Endodermal cell (in vitro differentiated cells): Measurements from ENCODE around the gene HID1. TPM values are rescaled to one million over a fixed set of nuclear protein-coding genes. Genes with fewer than 3 reads are reported as not detected.
A peak's percentile ranks its signal among the peaks of the same experiment; 100 is the strongest.

Source experiments
- DNase-seq: peaks from one replicate; pipeline ENCODE4 v3.0.0-alpha.2; 2017
- H3K27ac ChIP-seq: 2 replicates; pipeline ENCODE4 v1.5.1; 2013; ENCODE audit warnings: mild to moderate bottlenecking, low read depth, low read length, moderate library complexity
- H3K27me3 ChIP-seq: 2 replicates; pipeline ENCODE4 v1.6.1; 2013; ENCODE audit warnings: mild to moderate bottlenecking, low read length, moderate library complexity; ENCODE audit not compliant: insufficient read depth, control insufficient read depth, poor library complexity, severe bottlenecking
- H3K36me3 ChIP-seq: 2 replicates; pipeline ENCODE4 v1.7.0; 2013; ENCODE audit warnings: mild to moderate bottlenecking, low read length, moderate library complexity; ENCODE audit not compliant: control insufficient read depth, insufficient read depth
- H3K4me1 ChIP-seq: one replicate; pipeline ENCODE4 v1.7.0; 2013; ENCODE audit warnings: low read length; ENCODE audit not compliant: control insufficient read depth, insufficient read depth
- H3K4me3 ChIP-seq: 2 replicates; pipeline ENCODE4 v1.5.1; 2013; ENCODE audit warnings: mild to moderate bottlenecking, low read length, moderate library complexity
- H3K9ac ChIP-seq: 2 replicates; pipeline ENCODE4 v1.6.1; 2013; ENCODE audit warnings: mild to moderate bottlenecking, low read length, moderate library complexity; ENCODE audit not compliant: poor library complexity, severe bottlenecking; ENCODE audit errors: extremely low read depth
- H3K9me3 ChIP-seq: 2 replicates; pipeline ENCODE4 v1.6.1; 2013; ENCODE audit warnings: mild to moderate bottlenecking, low read length, moderate library complexity; ENCODE audit not compliant: control insufficient read depth
- H3K27ac Mint-ChIP-seq: 2 replicates; pipeline ENCODE4 v1.8.0; 2020; ENCODE audit warnings: mixed read lengths
- H3K27me3 Mint-ChIP-seq: 2 replicates; pipeline ENCODE4 v1.8.0; 2021; ENCODE audit warnings: mild to moderate bottlenecking, mixed read lengths; ENCODE audit not compliant: insufficient read depth
- H3K36me3 Mint-ChIP-seq: 2 replicates; pipeline ENCODE4 v1.8.0; 2020; ENCODE audit warnings: low read depth, mixed read lengths
- H3K4me1 Mint-ChIP-seq: 2 replicates; pipeline ENCODE4 v1.8.0; 2020; ENCODE audit warnings: mixed read lengths
- H3K4me3 Mint-ChIP-seq: 2 replicates; pipeline ENCODE4 v1.8.0; 2020; ENCODE audit warnings: mild to moderate bottlenecking, moderate library complexity, mixed read lengths
- H3K9me3 Mint-ChIP-seq: 2 replicates; pipeline ENCODE4 v1.8.0; 2020; ENCODE audit warnings: mild to moderate bottlenecking, mixed read lengths
- whole genome bisulfite sequencing, 2 experiments: methylation state at CpG; one replicate each; pipeline versions ENCODE4 v1.1.5 to v1.1.7; 2013; ENCODE audit warnings: missing lambda C conversion rate in 2 of 2, mixed read lengths in 1 of 2; ENCODE audit not compliant: insufficient coverage in 1 of 2, insufficient read length in 1 of 2; 5-methylcytosine and 5-hydroxymethylcytosine counted together
- total RNA-seq, 2 donors: library from RNA; stranded (reverse); fragmentation: NEBNext Ultra II Directional in 1 of 2; extraction: Animal tissue kit (Norgen Biotek cat#: 25700) in 1 of 2; gene quantifications; 2 replicates in 1 of 2; 3 replicates in 1 of 2; pipeline ENCODE4 v1.2.1, GENCODE V29; 2021
- TF ChIP-seq, protein P1 (sequence below): fragments of 200-600 bp; sonication (generic); conservative IDR thresholded peaks from 2 replicates; pipeline ENCODE4 v1.5.0; 2021; ENCODE audit warnings: antibody characterized with exemption, mild to moderate bottlenecking

The HID1 gene
- total RNA-seq, 2 donors from 2014 or later = 7.6 to 11.4 TPM

DNA sequence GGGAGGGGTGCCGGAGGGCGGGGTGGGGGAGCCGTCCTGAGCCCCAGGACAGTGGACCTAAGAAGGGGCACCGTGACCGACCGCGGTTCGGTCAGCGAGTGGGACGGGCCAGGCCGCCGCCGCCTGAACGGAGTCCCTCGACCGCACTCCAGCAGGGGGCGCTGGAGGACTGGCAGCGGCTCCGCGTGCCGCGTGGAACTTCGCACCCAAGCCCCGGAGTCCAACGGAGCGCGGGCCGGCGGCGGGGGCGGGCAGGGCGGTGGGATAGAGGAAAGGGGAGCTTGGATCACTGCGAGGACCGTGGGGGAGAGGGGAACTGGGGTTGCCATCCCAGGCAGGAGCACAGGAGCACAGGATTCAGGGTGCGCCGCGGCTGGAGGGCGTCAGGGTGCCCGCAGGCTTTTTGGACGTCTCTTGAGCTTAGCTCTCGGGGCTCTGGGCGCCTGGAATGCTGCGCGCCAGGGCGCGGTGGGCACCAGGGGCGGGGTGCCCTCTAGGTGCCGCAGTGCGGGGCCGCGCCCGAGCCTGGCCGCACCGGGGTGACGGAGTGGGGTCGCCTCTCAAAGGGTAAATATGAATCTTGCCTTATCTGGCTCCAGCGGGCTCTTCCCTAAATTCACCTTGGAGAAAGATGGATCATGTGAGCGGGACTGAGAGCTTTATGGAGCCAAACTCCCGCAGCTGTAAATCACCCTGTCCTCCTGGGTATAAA, 48.9 kb downstream of the HID1 start:
- Mint-ChIP-seq H3K4me3 (peak overlapping the region; percentile 42), H3K27ac (no peak overlapping the region), H3K4me1 (peaks cover 2% of the 10 kb centered on the region), H3K36me3 (no peaks in the 10 kb centered on the region), H3K9me3 (no peaks in the 10 kb centered on the region), H3K27me3 (peaks cover 86% of the 10 kb centered on the region)
- H3K4me1 ChIP-seq = no peaks in the 10 kb centered on the region
- H3K9me3 ChIP-seq = no peaks in the 10 kb centered on the region
- peaks cover 73% of the 10 kb centered on the region for H3K27me3 ChIP-seq
- H3K4me3 ChIP-seq = no peak overlapping the region
- no peaks in the 10 kb centered on the region for H3K36me3 ChIP-seq
- H3K9ac ChIP-seq = no peak overlapping the region
- TF ChIP-seq, protein P1, sequence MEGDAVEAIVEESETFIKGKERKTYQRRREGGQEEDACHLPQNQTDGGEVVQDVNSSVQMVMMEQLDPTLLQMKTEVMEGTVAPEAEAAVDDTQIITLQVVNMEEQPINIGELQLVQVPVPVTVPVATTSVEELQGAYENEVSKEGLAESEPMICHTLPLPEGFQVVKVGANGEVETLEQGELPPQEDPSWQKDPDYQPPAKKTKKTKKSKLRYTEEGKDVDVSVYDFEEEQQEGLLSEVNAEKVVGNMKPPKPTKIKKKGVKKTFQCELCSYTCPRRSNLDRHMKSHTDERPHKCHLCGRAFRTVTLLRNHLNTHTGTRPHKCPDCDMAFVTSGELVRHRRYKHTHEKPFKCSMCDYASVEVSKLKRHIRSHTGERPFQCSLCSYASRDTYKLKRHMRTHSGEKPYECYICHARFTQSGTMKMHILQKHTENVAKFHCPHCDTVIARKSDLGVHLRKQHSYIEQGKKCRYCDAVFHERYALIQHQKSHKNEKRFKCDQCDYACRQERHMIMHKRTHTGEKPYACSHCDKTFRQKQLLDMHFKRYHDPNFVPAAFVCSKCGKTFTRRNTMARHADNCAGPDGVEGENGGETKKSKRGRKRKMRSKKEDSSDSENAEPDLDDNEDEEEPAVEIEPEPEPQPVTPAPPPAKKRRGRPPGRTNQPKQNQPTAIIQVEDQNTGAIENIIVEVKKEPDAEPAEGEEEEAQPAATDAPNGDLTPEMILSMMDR = peak; percentile 98
- 6 to 9% methylated on average over 22 to 59 of the region's 59 CpGs for WGBS, 2 experiments
- H3K27ac ChIP-seq = no peak overlapping the region
- peak; percentile 93 for DNase-seq

DNA sequence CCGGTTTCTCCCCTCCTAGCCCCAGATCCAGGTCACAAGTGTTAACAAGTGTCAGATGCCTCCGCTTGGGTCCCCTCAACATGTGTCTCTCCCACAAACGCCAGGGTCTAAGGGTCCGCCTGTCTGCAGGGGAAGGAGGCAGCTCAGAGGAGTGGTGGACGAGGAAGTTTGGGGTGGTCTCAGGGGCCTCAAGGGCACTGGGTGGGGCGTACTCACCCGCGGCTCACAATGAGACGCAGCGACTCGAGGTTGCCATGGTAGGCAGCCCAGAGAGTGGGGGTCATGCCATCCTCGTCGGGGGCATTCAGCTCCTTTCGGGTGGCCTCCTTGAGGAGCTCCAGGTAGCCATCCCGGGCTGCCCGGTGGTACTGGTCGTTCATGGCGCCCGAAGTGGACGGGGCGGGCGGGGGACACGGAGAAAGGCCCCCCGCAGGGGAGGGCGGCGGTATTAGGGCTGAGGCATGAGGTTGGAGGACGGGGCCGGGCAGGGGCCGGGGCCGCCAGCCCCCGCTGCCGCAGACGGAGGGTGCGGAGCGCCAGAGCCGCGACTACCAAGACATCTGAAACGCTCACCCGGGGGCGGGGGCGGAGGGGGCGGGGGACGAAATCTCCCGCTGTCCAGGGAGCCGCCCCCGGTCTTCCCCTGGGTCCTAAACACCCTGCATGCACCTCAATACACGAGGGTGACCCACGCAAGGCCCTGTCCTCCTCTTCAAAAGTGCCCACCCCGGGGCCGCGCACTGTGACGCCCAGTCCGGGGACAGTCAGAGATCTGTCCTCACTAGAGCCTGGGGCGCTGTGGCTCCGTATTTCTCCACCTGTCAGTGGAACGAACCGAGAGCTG, 49.6 kb downstream of the HID1 start, which contains the start of gene USH1G:
Gene USH1G (minus strand): TSS at position 562 of the 844 bp plus-strand sequence. CDS start 182 bp downstream, at position 380.
- Mint-ChIP-seq H3K4me1 (peaks cover 2% of the 10 kb centered on the region), H3K36me3 (no peaks in the 10 kb centered on the region), H3K9me3 (no peaks in the 10 kb centered on the region), H3K27ac (no peak within 1 kb of the TSS), H3K27me3 (peaks cover 80% of the 10 kb centered on the region), H3K4me3 (peak within 1 kb of the TSS; percentile 42)
- Histone ChIP-seq H3K9me3 (no peaks in the 10 kb centered on the region), H3K27me3 (peaks cover 65% of the 10 kb centered on the region), H3K4me3 (no peak within 1 kb of the TSS), H3K36me3 (no peaks in the 10 kb centered on the region), H3K4me1 (no peaks in the 10 kb centered on the region), H3K27ac (no peak within 1 kb of the TSS), H3K9ac (no peak within 1 kb of the TSS)
- TF ChIP-seq, protein P1 = no peak
- DNase-seq = peak; percentile 79
- WGBS, 2 experiments = 13 to 14% methylated on average over 16 to 57 of the region's 57 CpGs

DNA sequence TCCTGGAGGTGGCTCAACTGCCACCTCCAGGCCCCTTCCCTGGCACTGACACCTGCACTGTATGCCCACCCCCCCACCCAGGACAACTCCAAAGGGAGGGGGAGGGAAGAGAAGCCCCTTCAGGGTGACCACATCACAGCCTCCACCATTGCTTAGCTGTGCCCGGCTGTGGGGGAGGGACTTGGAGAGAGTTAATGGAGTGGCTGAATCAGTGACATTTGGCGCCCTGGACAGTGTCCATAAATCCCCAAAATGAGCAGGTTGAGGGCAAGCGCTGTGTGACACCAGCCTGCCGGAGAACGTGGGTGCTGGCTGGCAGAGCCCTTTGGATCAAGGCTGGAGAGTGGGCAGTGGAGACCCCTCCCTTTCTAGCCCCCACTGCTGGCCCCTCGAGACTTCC, 50.4 kb downstream of the HID1 start:
- Histone ChIP-seq H3K27ac (no peak overlapping the region), H3K36me3 (no peaks in the 10 kb centered on the region), H3K9me3 (no peaks in the 10 kb centered on the region), H3K4me3 (no peak overlapping the region), H3K4me1 (no peaks in the 10 kb centered on the region), H3K27me3 (peaks cover 58% of the 10 kb centered on the region), H3K9ac (no peak overlapping the region)
- H3K36me3 Mint-ChIP-seq = no peaks in the 10 kb centered on the region
- H3K4me1 Mint-ChIP-seq = peaks cover 2% of the 10 kb centered on the region
- TF ChIP-seq, protein P1 = no peak
- H3K27ac Mint-ChIP-seq = no peak overlapping the region
- peak; percentile 55 for DNase-seq
- WGBS, 2 experiments = 83 to 84% methylated on average over 4 to 6 of the region's 6 CpGs
- peaks cover 73% of the 10 kb centered on the region for H3K27me3 Mint-ChIP-seq
- H3K9me3 Mint-ChIP-seq = no peaks in the 10 kb centered on the region
- peak overlapping the region; percentile 42 for H3K4me3 Mint-ChIP-seq
